Activated naive CD4-positive, alpha-beta T cell treated with anti-CD3 and anti-CD28 coated beads, Interleukin-2, amount 50 U/mL, for 24 hours (primary cell): Measurements from ENCODE around the gene CLDN34.

Experiments used
- H3K27ac Mint-ChIP-seq: one replicate; pipeline ENCODE4 v1.8.0; 2021; ENCODE audit warnings: mild to moderate bottlenecking, mixed read lengths
- H3K27me3 Mint-ChIP-seq: one replicate; pipeline ENCODE4 v1.8.0; 2021; ENCODE audit warnings: mixed read lengths
- H3K36me3 Mint-ChIP-seq: one replicate; pipeline ENCODE4 v1.8.0; 2021; ENCODE audit warnings: mixed read lengths
- H3K4me1 Mint-ChIP-seq: one replicate; pipeline ENCODE4 v1.8.0; 2021; ENCODE audit warnings: mixed read lengths
- H3K4me3 Mint-ChIP-seq: one replicate; pipeline ENCODE4 v1.8.0; 2021; ENCODE audit warnings: mild to moderate bottlenecking, mixed read lengths
- H3K9me3 Mint-ChIP-seq: one replicate; pipeline ENCODE4 v1.8.0; 2021; ENCODE audit warnings: mixed read lengths

CLDN34 gene

DNA sequence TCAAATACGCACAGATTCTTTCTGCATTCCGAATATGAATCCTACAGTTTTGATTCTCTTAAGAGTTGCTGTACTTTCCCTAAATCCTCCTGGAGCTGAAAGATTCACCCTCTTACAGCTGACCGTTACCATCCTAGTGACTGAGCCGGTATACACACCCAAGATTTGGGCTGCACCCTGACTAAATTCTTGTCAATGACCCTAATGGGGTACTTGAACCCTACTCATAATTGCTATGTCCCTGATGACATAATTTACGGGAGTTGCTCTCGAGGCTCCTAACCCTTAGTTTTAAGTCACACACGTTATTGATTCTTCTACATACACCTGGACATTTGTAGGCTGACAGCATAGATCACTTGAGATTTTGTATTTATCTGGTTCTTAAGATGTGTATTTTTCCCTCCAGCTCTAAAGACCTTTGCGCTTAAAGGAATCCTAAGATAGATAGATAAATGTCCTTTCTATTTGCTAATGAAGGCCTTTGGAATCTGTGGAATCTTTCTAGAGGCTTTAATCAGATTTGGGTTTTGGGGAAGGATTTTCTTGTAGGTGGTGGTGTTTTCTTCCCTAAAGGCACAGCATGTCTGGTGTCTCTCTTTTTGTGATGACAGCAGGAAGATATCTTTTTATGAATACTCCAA, 37.8 kb downstream of the CLDN34 start:
- Mint-ChIP-seq H3K9me3 (no peaks in the 10 kb centered on the region), H3K4me1 (peaks cover 7% of the 10 kb centered on the region), H3K4me3 (no peak overlapping the region), H3K27me3 (no peaks in the 10 kb centered on the region), H3K36me3 (no peaks in the 10 kb centered on the region), H3K27ac (no peak overlapping the region)

DNA sequence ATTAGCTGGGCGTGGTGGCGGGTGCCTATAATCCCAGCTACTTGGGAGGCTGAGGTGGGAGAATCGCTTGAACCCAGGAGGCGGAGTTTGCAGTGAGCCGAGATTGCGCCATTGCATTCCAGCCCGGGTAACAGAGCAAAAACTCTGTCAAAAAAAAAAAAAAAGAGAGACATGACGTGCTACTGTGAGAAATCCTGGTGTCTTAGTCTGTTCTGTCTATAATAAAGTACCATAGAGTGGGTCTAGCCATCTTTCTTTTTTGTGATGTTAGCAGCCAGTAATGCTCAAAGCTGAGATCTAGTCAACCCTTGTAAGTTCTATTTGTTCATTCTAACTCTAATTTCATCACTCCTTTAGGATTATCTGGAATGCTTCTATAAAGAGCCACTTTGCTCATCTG, 38.9 kb downstream of the CLDN34 start:
- Mint-ChIP-seq H3K27ac (no peak overlapping the region), H3K4me3 (no peak overlapping the region), H3K27me3 (no peaks in the 10 kb centered on the region), H3K9me3 (no peaks in the 10 kb centered on the region), H3K36me3 (no peaks in the 10 kb centered on the region), H3K4me1 (peaks cover 13% of the 10 kb centered on the region)

GRCh38 chrX:10006770-10007169, 39.6 kb downstream of the CLDN34 start:
- no peaks in the 10 kb centered on the region for H3K36me3 Mint-ChIP-seq
- H3K4me3 Mint-ChIP-seq: no peak overlapping the region
- H3K4me1 Mint-ChIP-seq: peaks cover 20% of the 10 kb centered on the region
- H3K9me3 Mint-ChIP-seq: no peaks in the 10 kb centered on the region
- H3K27me3 Mint-ChIP-seq: no peaks in the 10 kb centered on the region
- no peak overlapping the region for H3K27ac Mint-ChIP-seq

- no peaks in the 10 kb centered on the region for H3K27me3 Mint-ChIP-seq
- H3K9me3 Mint-ChIP-seq: no peaks in the 10 kb centered on the region
- H3K36me3 Mint-ChIP-seq: no peaks in the 10 kb centered on the region
- H3K4me3 Mint-ChIP-seq: no peak overlapping the region
- peaks cover 25% of the 10 kb centered on the region for H3K4me1 Mint-ChIP-seq
- H3K27ac Mint-ChIP-seq: no peak overlapping the region
Measured at GRCh38 chrX:10007621-10008020, 40.5 kb downstream of the CLDN34 start.

GRCh38 chrX:10008483-10009056, 41.4 kb downstream of the CLDN34 start:
- H3K4me1 Mint-ChIP-seq: peaks cover 31% of the 10 kb centered on the region
- H3K9me3 Mint-ChIP-seq: no peaks in the 10 kb centered on the region
- H3K4me3 Mint-ChIP-seq: no peak overlapping the region
- H3K27me3 Mint-ChIP-seq: no peaks in the 10 kb centered on the region
- H3K27ac Mint-ChIP-seq: no peak overlapping the region
- no peaks in the 10 kb centered on the region for H3K36me3 Mint-ChIP-seq

DNA sequence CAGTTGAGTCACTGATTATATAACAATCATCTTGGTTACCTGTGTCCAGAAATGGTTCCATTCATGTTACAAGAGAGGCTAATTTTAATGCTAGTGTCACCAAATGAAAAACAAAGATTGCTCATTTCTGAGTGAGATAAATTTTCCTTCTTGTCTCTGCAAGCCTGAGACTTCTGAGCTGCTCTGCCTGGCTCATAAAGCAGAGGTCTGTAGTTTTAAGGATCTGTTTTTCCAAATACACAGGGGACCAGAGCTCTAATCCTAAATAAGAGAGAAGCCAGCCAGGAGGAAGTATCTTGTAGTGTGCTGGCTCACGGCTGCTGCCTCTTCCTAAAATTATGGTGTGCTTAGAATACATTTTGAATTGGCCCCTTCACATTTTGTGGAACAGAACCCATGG, 42.6 kb downstream of the CLDN34 start:
- no peaks in the 10 kb centered on the region for H3K9me3 Mint-ChIP-seq
- H3K36me3 Mint-ChIP-seq: no peaks in the 10 kb centered on the region
- no peak overlapping the region for H3K4me3 Mint-ChIP-seq
- peaks cover 30% of the 10 kb centered on the region for H3K4me1 Mint-ChIP-seq
- H3K27ac Mint-ChIP-seq: peak overlapping the region; percentile 46
- no peaks in the 10 kb centered on the region for H3K27me3 Mint-ChIP-seq

DNA sequence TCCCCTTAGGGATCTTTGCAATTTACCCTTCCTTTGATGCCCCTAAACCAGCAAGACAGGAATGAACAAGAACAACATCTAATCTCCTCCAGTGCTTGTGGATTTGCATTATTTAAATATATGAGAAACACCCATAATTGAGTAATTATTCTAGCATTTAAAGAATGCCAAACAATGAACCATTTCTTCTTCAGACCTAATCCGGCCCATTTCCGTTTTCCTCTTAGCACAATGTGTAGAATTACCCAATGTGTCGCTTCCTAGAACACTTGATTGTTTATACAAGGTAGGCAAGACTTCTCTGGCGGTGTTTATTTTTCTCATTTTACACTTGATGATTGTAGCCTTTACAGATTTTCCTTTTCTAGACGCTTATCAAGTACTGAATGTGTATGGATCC, 43.5 kb downstream of the CLDN34 start:
- H3K9me3 Mint-ChIP-seq: no peaks in the 10 kb centered on the region
- no peaks in the 10 kb centered on the region for H3K36me3 Mint-ChIP-seq
- H3K27ac Mint-ChIP-seq: peak overlapping the region; percentile 80
- H3K4me3 Mint-ChIP-seq: no peak overlapping the region
- H3K4me1 Mint-ChIP-seq: peaks cover 30% of the 10 kb centered on the region
- no peaks in the 10 kb centered on the region for H3K27me3 Mint-ChIP-seq

GRCh38 chrX:10011261-10011931, 44.2 kb downstream of the CLDN34 start:
- Mint-ChIP-seq H3K4me3 (peak overlapping the region; percentile 60), H3K4me1 (peaks cover 31% of the 10 kb centered on the region), H3K27ac (peak overlapping the region; percentile 80), H3K9me3 (no peaks in the 10 kb centered on the region), H3K27me3 (no peaks in the 10 kb centered on the region), H3K36me3 (no peaks in the 10 kb centered on the region)

DNA sequence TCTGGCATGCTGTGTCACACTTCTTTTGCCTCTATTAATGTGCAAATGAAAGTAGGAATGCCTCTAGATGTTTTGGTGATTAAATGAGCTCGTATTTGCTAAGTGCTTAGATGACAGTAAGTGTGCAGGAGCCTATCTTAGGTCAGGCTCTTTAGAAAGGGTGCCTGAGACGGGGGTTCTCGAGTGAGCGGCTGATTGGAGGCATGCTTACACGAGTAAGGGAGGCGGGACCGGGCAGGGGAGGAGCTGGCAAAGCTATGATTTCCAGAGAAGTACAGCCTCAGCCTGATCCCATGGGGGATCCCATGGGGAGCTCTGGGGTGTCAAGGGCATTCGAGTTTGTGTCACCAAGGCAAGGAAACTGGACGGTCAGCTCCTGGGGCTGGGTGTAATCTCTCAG, 44.8 kb downstream of the CLDN34 start:
- Mint-ChIP-seq H3K4me3 (peak overlapping the region; percentile 60), H3K27ac (no peak overlapping the region), H3K9me3 (no peaks in the 10 kb centered on the region), H3K4me1 (peaks cover 37% of the 10 kb centered on the region), H3K36me3 (no peaks in the 10 kb centered on the region), H3K27me3 (no peaks in the 10 kb centered on the region)

DNA sequence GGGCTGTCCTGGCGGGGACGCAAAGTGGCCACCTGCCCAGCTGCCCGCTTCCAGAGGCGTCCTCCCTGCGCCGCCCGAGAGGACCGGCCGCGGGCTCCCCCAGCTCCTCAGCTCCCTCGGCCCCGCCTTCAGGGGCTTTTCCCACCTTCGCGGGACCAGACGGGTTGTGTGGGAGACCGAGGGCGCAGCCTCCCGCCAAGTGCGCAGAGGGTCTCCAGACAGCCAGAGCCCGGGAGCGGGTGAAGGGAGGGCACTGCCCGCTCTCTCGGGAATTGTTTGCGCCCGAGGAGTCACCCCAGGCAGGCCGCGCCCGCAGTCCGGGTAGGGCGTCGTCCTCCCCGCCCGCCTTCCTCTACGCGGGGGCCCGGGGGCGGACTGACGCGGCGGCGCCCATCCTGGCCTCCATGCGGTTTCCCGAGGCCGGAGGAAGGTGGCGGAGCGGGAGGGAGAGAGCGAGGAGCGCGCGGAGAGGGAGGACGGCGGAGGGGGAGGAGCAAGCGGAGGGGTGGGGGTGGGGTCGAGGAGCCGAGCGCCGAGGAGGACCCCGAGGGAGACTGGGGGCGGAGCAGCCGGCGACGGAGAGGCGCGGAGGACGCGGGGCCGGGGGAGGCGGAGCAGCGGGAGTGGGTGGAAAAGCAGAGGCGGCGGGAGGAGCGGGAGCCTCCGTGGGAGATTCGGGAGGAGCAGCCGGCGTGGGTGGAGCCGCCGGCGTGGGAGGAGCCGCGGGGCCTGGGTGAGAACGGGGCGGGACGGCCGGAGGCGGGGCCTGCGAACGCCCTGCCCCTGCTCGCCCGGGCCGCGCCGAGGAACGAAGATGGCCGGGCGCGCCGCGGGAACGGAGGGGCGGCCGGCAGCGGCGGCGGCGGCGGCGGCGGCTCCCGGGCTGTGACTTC, 47.5 kb downstream of the CLDN34 start:
- Mint-ChIP-seq H3K4me3 (peak overlapping the region; percentile 73), H3K27me3 (no peaks in the 10 kb centered on the region), H3K27ac (no peak overlapping the region), H3K4me1 (peaks cover 49% of the 10 kb centered on the region), H3K36me3 (no peaks in the 10 kb centered on the region), H3K9me3 (no peaks in the 10 kb centered on the region)

DNA sequence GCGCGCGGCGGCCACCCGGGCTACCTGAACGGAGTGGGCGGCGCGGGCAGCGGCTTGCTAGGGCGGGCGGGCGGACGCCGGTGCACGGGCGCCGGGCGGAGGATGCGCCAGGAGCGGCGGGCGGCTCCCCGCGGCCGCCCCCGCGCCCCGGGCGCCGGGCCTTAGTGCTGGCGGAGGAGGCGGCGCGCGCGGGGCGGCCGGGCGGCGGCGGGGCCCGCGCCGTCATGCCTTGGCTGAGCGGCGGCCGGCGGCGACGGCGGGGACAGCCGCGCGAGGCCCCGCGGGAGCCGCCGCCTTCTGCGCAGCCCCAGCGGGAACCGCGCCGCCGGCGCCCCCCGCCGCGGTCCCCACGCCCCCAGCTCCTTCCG, 48.2 kb downstream of the CLDN34 start:
- Mint-ChIP-seq H3K27me3 (no peaks in the 10 kb centered on the region), H3K36me3 (no peaks in the 10 kb centered on the region), H3K9me3 (no peaks in the 10 kb centered on the region), H3K4me1 (peaks cover 49% of the 10 kb centered on the region), H3K4me3 (no peak overlapping the region), H3K27ac (no peak overlapping the region)

DNA sequence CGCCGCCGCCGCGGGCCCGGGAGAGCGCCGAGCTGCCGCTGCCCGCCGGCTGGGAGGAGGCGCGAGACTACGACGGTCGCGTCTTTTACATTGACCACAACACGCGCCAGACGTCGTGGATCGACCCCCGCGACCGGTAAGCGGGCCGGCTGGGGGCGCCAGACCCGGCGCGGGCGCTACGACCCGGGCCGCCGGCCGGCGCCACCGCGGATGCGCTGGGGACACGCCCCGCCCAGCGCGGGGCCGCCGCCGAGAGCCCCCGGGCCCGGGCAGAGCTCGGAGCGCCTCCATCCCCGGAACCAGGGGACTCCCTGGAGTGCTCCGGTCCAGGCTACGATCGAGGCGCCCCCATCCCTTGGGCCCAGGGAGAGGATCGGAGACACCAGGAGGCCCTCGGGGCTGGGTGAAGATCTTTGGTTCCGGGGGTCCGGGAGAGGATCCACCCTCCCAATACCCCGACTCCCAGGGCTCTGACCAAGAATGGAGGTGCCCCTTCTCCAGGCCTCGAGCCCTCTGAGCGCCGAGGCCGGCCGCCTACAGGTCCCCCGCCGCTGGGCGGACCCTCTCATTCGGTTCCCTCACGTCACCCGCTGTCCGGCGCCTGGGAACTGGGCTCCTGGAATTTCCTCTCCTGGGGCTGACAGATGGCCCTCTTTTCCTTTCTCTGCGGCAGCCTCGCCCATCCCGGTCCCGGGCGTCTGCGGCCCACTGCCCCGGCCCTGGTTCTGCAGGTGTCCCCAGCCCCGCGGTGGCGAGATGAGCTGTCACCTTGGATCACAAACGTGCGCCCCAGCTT, 48.8 kb downstream of the CLDN34 start:
- H3K4me1 Mint-ChIP-seq: peaks cover 44% of the 10 kb centered on the region
- H3K27me3 Mint-ChIP-seq: no peaks in the 10 kb centered on the region
- H3K36me3 Mint-ChIP-seq: no peaks in the 10 kb centered on the region
- no peaks in the 10 kb centered on the region for H3K9me3 Mint-ChIP-seq
- peak overlapping the region; percentile 84 for H3K4me3 Mint-ChIP-seq
- peak overlapping the region; percentile 41 for H3K27ac Mint-ChIP-seq

DNA sequence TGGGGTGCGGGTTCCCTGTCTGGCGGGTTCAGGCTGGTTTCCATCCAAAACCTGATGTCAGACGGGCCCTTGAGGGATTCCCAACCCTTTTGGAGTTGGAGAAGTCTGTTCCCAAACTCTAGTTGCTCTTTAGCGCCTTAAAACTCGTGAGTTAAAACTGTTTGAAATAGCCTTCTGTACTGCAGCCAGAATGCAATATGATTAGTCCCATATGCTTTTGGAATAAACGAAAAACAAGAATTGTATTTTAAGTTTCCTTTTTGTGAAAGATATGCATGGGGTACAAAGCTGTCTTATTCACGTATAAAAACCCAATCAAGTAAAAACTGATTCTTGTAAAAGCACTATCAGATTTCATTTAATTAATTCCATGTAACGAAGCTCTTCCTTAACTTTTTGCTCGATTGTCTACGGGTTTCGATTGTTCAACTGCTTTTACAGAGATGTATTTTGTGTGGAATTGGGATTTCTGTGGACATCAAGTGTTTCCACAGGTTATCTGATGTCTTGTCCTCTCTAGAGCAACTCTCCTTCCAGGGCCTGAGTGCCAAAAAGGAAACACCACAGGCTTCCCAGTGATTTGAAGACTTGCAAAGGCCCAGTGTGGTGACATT, 49.5 kb downstream of the CLDN34 start:
- Mint-ChIP-seq H3K4me3 (peak overlapping the region; percentile 84), H3K9me3 (no peaks in the 10 kb centered on the region), H3K27ac (peak overlapping the region; percentile 94), H3K4me1 (peaks cover 41% of the 10 kb centered on the region), H3K27me3 (no peaks in the 10 kb centered on the region), H3K36me3 (no peaks in the 10 kb centered on the region)

- no peak overlapping the region for H3K27ac Mint-ChIP-seq
- no peaks in the 10 kb centered on the region for H3K36me3 Mint-ChIP-seq
- H3K4me3 Mint-ChIP-seq: no peak overlapping the region
- no peaks in the 10 kb centered on the region for H3K27me3 Mint-ChIP-seq
- no peaks in the 10 kb centered on the region for H3K9me3 Mint-ChIP-seq
- H3K4me1 Mint-ChIP-seq: peaks cover 32% of the 10 kb centered on the region
Measured at GRCh38 chrX:10017872-10018271, 50.7 kb downstream of the CLDN34 start.
